Measurements from ENCODE around the gene SULT1C2. TPM values are rescaled to one million over a fixed set of nuclear protein-coding genes. Genes with fewer than 3 reads are reported as not detected.
A peak's percentile ranks its signal among the peaks of the same experiment; 100 is the strongest.

SULT1C2 gene
- total RNA-seq, 4 donors from 2014 or later, result 1.3 to 55.3 (median 19.3) TPM

DNA sequence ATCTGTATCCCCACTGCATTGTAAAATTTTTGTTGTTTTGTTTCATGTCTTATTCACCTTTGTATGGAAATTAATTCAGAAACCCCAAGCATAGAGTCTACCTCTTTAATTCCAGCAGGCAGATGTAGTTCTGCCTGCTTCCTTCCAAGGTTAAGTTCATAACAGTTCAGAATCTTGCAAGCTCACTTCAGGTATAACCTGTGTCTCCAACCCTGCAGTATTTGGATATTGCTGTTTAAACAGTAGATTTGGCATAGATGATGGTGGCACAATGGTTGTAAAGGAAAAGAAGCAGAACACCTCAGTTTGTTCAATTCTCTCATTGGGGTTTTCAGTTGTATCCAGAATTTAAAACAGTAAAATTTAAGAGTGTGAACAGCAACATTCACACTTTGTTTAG is 21.2 kb downstream of the SULT1C2 start:
- H3K9me3 ChIP-seq, result no peaks in the 10 kb centered on the region
- no peak overlapping the region for H3K27ac ChIP-seq
- no peak overlapping the region for H3K4me3 ChIP-seq
- peaks cover 0 to 7% (median 0%) of the 10 kb centered on the region in 4 donors for H3K4me1 ChIP-seq
- H3K36me3 ChIP-seq, result no peaks in the 10 kb centered on the region
- H3K27me3 ChIP-seq, result no peaks in the 10 kb centered on the region
- TF ChIP-seq POLR2A (IDR thresholded peaks at IDR 0.05), result no peak
- TF ChIP-seq, protein P1, sequence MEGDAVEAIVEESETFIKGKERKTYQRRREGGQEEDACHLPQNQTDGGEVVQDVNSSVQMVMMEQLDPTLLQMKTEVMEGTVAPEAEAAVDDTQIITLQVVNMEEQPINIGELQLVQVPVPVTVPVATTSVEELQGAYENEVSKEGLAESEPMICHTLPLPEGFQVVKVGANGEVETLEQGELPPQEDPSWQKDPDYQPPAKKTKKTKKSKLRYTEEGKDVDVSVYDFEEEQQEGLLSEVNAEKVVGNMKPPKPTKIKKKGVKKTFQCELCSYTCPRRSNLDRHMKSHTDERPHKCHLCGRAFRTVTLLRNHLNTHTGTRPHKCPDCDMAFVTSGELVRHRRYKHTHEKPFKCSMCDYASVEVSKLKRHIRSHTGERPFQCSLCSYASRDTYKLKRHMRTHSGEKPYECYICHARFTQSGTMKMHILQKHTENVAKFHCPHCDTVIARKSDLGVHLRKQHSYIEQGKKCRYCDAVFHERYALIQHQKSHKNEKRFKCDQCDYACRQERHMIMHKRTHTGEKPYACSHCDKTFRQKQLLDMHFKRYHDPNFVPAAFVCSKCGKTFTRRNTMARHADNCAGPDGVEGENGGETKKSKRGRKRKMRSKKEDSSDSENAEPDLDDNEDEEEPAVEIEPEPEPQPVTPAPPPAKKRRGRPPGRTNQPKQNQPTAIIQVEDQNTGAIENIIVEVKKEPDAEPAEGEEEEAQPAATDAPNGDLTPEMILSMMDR (IDR thresholded peaks at IDR 0.05), result no peak
- DNase-seq, result no peak

DNA sequence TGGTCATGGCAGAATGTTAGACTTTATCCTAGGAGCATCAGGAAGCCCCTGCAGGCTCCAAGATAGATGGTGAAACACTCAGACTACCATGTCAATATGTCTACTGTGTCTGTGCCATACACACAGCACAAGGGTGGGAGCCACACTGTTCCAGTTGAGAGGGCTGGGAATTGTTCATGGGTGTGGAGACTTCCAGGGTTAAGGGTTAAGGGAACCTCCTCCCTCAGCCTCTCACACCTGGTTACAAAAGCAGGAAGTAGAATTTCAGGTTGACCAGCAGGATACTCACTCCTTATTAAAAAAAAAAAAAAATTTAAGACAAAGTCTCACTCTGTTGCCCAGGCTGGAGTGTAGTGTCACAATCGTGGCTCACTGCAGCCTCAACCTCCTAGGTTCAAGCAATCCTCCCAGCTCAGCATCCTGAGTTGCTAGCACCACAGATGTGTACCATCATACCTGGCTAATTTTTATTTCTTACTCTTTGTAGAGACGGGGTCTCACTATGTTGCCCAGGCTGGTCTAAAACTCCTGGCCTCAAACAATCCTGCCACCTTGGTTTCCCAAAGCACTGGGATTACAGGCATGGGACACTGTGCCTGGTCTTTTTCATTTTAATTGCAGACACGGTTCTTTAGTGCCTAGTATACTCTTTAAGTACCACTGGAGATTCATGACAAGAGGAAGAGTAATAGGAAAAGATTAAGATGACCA is 26.0 kb downstream of the SULT1C2 start:
- no peak overlapping the region for H3K4me3 ChIP-seq
- H3K36me3 ChIP-seq, result no peaks in the 10 kb centered on the region
- peaks cover 0 to 21% (median 0%) of the 10 kb centered on the region in 4 donors for H3K4me1 ChIP-seq
- TF ChIP-seq POLR2A (IDR thresholded peaks at IDR 0.05), result no peak
- TF ChIP-seq, protein P1 (IDR thresholded peaks at IDR 0.05), result no peak
- H3K27me3 ChIP-seq, result no peaks in the 10 kb centered on the region
- H3K27ac ChIP-seq, result no peak overlapping the region
- H3K9me3 ChIP-seq, result no peaks in the 10 kb centered on the region
- no peak for DNase-seq

DNA sequence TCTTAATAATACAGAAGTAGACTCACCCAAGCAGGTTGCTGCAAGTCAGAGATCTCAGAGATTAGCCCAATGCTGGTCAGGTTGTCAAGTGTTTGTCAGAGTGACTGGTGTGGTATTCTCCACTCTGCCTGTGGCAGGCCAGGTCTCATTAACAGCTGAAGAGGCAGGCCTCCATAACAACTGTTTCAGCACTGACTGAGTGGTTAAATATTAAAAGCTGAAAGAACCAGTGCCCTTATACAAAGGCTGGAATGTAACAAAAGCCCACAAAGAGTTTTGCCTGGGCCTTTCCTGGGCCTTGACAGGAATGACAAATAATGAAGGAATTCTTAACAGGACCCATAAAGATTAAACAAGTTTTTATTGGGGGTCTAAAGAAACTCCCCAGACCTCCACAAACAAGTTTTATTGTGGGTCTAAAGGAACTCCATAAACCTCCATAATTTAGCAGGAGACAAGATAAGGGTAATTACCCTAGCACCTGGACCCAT is 26.8 kb downstream of the SULT1C2 start:
- Histone ChIP-seq H3K9me3 (no peaks in the 10 kb centered on the region), H3K4me3 (no peak overlapping the region), H3K36me3 (no peaks in the 10 kb centered on the region), H3K4me1 (peaks cover 0 to 21% (median 0%) of the 10 kb centered on the region in 4 donors), H3K27me3 (no peaks in the 10 kb centered on the region), H3K27ac (peak overlapping the region in 2 of 4 donors; percentile 4 to 13)
- TF ChIP-seq, protein P1 (IDR thresholded peaks at IDR 0.05), result no peak
- no peak for TF ChIP-seq POLR2A (IDR thresholded peaks at IDR 0.05)
- no peak for DNase-seq

DNA sequence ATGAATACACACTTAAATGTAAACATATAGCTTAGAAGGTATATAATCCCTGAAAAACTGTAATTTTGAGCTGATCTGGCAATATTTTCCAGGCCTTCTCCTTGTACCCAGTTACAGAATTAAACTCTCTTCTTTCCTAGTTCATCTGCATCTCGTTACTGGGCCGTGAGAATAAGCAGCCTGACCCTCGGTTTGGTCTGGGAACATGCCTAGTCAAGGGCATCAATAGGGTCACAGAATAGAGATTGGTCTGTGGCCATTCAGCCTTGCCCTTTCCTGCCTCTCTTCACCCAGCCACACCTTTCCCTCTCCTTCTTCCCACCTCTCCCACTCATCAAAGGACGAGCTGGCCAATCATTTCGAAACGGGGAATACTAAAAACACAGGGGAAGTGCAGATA is 27.3 kb downstream of the SULT1C2 start:
- no peak for TF ChIP-seq POLR2A (IDR thresholded peaks at IDR 0.05)
- TF ChIP-seq, protein P1 (IDR thresholded peaks at IDR 0.05), result no peak
- H3K9me3 ChIP-seq, result no peaks in the 10 kb centered on the region
- peaks cover 0 to 21% (median 0%) of the 10 kb centered on the region in 4 donors for H3K4me1 ChIP-seq
- no peak for DNase-seq
- H3K27ac ChIP-seq, result no peak overlapping the region
- H3K4me3 ChIP-seq, result no peak overlapping the region
- no peaks in the 10 kb centered on the region for H3K36me3 ChIP-seq
- H3K27me3 ChIP-seq, result no peaks in the 10 kb centered on the region

DNA sequence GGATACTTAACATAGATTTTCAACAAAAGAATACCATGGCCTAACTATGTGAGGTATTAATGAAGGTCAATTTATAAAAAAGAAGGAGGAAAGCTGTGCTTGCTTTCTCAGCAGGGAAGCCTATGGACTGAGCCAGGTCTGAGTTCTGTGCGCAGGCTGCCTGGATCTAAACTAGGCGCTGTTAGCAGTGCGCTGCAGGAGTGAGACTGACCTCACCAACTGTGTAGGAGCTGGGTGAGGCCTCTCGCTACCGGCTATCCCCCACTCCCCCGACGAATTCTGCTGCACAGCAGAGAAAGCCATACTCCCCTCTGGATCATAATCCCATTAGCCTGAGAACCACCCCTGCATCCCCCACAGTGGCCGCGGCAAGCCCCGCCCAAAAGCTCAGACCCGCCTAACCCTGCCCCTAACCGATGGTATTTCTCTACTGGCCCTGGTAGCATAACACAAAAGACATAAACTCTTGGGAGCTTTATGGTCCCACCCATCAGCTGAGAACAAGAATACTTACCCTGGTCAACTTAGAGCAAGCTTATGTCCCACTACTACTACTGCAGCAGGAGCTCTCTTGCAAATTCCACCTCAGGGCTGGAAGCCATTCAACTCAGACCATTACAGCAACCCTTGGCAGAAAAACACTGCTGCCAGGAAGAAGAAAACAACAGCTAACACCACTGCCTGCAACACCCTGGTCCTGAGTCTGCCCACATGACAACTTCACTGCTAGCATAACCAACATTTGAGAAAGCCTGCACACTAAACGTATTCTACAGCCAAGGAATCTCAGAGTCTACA is 28.0 kb downstream of the SULT1C2 start:
- no peak overlapping the region for H3K4me3 ChIP-seq
- no peaks in the 10 kb centered on the region for H3K36me3 ChIP-seq
- DNase-seq, result no peak
- H3K27ac ChIP-seq, result no peak overlapping the region
- no peaks in the 10 kb centered on the region for H3K9me3 ChIP-seq
- TF ChIP-seq POLR2A (IDR thresholded peaks at IDR 0.05), result no peak
- TF ChIP-seq, protein P1 (IDR thresholded peaks at IDR 0.05), result no peak
- H3K4me1 ChIP-seq, result peaks cover 0 to 21% (median 0%) of the 10 kb centered on the region in 4 donors
- H3K27me3 ChIP-seq, result no peaks in the 10 kb centered on the region

Measured in Peyer's patch (tissue), 4 donors.